Spinal cord (tissue), 10 donors: ENCODE data around the gene COL7A1. TPM values are rescaled to one million over a fixed set of nuclear protein-coding genes. Genes with fewer than 3 reads are reported as not detected.

Source experiments
- DNase-seq, 6 donors: peaks; one replicate each; pipeline versions ENCODE4 v3.0.0 to v3.0.0-alpha.2; 2013 to 2015; ENCODE audit warnings: low spot score in 6 of 6, low read depth in 4 of 6
- H3K27ac ChIP-seq: one replicate; pipeline ENCODE4 v1.5.1; 2013; ENCODE audit warnings: low read depth, low read length, control low read depth
- H3K27me3 ChIP-seq: one replicate; pipeline ENCODE4 v1.6.1; 2013; ENCODE audit warnings: low read length; ENCODE audit not compliant: control insufficient read depth, insufficient read depth
- H3K36me3 ChIP-seq: one replicate; pipeline ENCODE4 v1.6.1; 2013; ENCODE audit warnings: low read length; ENCODE audit not compliant: control insufficient read depth, insufficient read depth
- H3K4me1 ChIP-seq: one replicate; pipeline ENCODE4 v1.6.1; 2013; ENCODE audit warnings: low read length; ENCODE audit not compliant: control insufficient read depth, insufficient read depth
- H3K4me3 ChIP-seq: one replicate; pipeline ENCODE4 v1.5.1; 2013; ENCODE audit warnings: low read depth, low read length, control low read depth
- H3K9me3 ChIP-seq: one replicate; pipeline ENCODE4 v1.6.1; 2013; ENCODE audit warnings: low read length; ENCODE audit not compliant: control insufficient read depth, insufficient read depth
- WGBS: methylation state at CpG from one replicate; pipeline ENCODE4 v1.1.5; 2013; ENCODE audit warnings: missing lambda C conversion rate; ENCODE audit not compliant: insufficient coverage; 5-methylcytosine and 5-hydroxymethylcytosine counted together
- polyA plus RNA-seq, 2 donors: library from polyadenylated mRNA; unstranded; fragments of 120-200 nt; gene quantifications; one replicate each; pipeline ENCODE4 v1.2.1, GENCODE V29; 2013; ENCODE audit not compliant: insufficient read length in 2 of 2
- total RNA-seq, 2 donors: library from RNA; depleted of rRNA in 1 of 2; stranded (reverse); fragments of 120-200 nt in 1 of 2; fragments of >200 nt in 1 of 2; gene quantifications; one replicate each; pipeline versions ENCODE4 v1.2.3 to v1.2.4, GENCODE V29; 2013 to 2014
- donor health status: healthy.

Gene COL7A1
- total and polyA plus RNA-seq, 4 donors = 8.4 to 30.9 (median 25.0) TPM

- Histone ChIP-seq H3K4me3 (peak overlapping the region; percentile 24), H3K27ac (peak overlapping the region; percentile 42), H3K9me3 (no peaks in the 10 kb centered on the region), H3K4me1 (peaks cover 46% of the 10 kb centered on the region), H3K27me3 (no peaks in the 10 kb centered on the region), H3K36me3 (peaks cover 22% of the 10 kb centered on the region)
- peak in 1 of 6 donors; percentile 46 for DNase-seq
- 39% methylated on average over 20 of the region's 21 CpGs for WGBS
Measured at GRCh38 chr3:48561045-48561736, 33.9 kb downstream of the COL7A1 start.

GRCh38 chr3:48560648-48561018 lies 34.5 kb downstream of the COL7A1 start:
- H3K27me3 ChIP-seq = no peaks in the 10 kb centered on the region
- H3K36me3 ChIP-seq = peaks cover 21% of the 10 kb centered on the region
- H3K9me3 ChIP-seq = no peaks in the 10 kb centered on the region
- H3K4me1 ChIP-seq = peaks cover 51% of the 10 kb centered on the region
- 26% methylated on average over 5 of the region's 5 CpGs for WGBS
- peak overlapping the region; percentile 24 for H3K4me3 ChIP-seq
- DNase-seq = no peak
- H3K27ac ChIP-seq = peak overlapping the region; percentile 25

- H3K4me1 ChIP-seq = peaks cover 49% of the 10 kb centered on the region
- H3K27ac ChIP-seq = no peak overlapping the region
- H3K27me3 ChIP-seq = no peaks in the 10 kb centered on the region
- peaks cover 10% of the 10 kb centered on the region for H3K36me3 ChIP-seq
- WGBS = 90% methylated on average over 5 of the region's 6 CpGs
- H3K4me3 ChIP-seq = no peak overlapping the region
- no peak for DNase-seq
- no peaks in the 10 kb centered on the region for H3K9me3 ChIP-seq
Measured at GRCh38 chr3:48558493-48559134, 36.5 kb downstream of the COL7A1 start.

GRCh38 chr3:48556796-48557626 lies 38.1 kb downstream of the COL7A1 start, which contains the start of gene PFKFB4:
PFKFB4 (minus strand) TSS chr3:48556803; CDS start chr3:48556777, 26 bp downstream.
- no peaks in the 10 kb centered on the region for H3K9me3 ChIP-seq
- peak within 1 kb of the TSS; percentile 87 for H3K4me3 ChIP-seq
- peak; percentile 97 to 100 (median 98) for DNase-seq
- WGBS = under 1% methylated on average over 53 of the region's 53 CpGs
- peaks cover 46% of the 10 kb centered on the region for H3K4me1 ChIP-seq
- no peaks in the 10 kb centered on the region for H3K27me3 ChIP-seq
- H3K27ac ChIP-seq = peak within 1 kb of the TSS; percentile 85
- H3K36me3 ChIP-seq = peaks cover 11% of the 10 kb centered on the region

- Histone ChIP-seq H3K4me3 (peak overlapping the region; percentile 87), H3K27ac (no peak overlapping the region), H3K4me1 (peaks cover 43% of the 10 kb centered on the region), H3K36me3 (peaks cover 13% of the 10 kb centered on the region), H3K9me3 (no peaks in the 10 kb centered on the region), H3K27me3 (no peaks in the 10 kb centered on the region)
- DNase-seq = no peak
- WGBS = 11% methylated on average over 26 of the region's 29 CpGs
Measured at GRCh38 chr3:48555949-48556795, 39.0 kb downstream of the COL7A1 start.

GRCh38 chr3:48555231-48555948 lies 39.7 kb downstream of the COL7A1 start:
- no peaks in the 10 kb centered on the region for H3K27me3 ChIP-seq
- no peaks in the 10 kb centered on the region for H3K9me3 ChIP-seq
- H3K27ac ChIP-seq = no peak overlapping the region
- WGBS = 87% methylated on average over 9 of the region's 10 CpGs
- no peak for DNase-seq
- peaks cover 17% of the 10 kb centered on the region for H3K36me3 ChIP-seq
- H3K4me1 ChIP-seq = peaks cover 35% of the 10 kb centered on the region
- H3K4me3 ChIP-seq = no peak overlapping the region

GRCh38 chr3:48553886-48554845 lies 41.0 kb downstream of the COL7A1 start:
- Histone ChIP-seq H3K4me1 (peaks cover 28% of the 10 kb centered on the region), H3K4me3 (no peak overlapping the region), H3K36me3 (peaks cover 29% of the 10 kb centered on the region), H3K9me3 (no peaks in the 10 kb centered on the region), H3K27ac (no peak overlapping the region), H3K27me3 (no peaks in the 10 kb centered on the region)
- 97% methylated on average over 10 of the region's 14 CpGs for WGBS
- DNase-seq = no peak

- 96% methylated on average over 2 of the region's 5 CpGs for WGBS
- no peaks in the 10 kb centered on the region for H3K9me3 ChIP-seq
- peaks cover 32% of the 10 kb centered on the region for H3K4me1 ChIP-seq
- H3K36me3 ChIP-seq = peaks cover 34% of the 10 kb centered on the region
- DNase-seq = no peak
- no peak overlapping the region for H3K4me3 ChIP-seq
- H3K27ac ChIP-seq = no peak overlapping the region
- no peaks in the 10 kb centered on the region for H3K27me3 ChIP-seq
Measured at GRCh38 chr3:48553361-48553760, 41.8 kb downstream of the COL7A1 start.
